Nucleus accumbens (tissue), 56 donors: ENCODE measurements around the gene FILIP1L.

Experiments
- DNase-seq, 56 donors: peaks; one replicate each; lab custom pipeline; 2025; lab: John Stamatoyannopoulos, UW

Gene FILIP1L

DNA sequence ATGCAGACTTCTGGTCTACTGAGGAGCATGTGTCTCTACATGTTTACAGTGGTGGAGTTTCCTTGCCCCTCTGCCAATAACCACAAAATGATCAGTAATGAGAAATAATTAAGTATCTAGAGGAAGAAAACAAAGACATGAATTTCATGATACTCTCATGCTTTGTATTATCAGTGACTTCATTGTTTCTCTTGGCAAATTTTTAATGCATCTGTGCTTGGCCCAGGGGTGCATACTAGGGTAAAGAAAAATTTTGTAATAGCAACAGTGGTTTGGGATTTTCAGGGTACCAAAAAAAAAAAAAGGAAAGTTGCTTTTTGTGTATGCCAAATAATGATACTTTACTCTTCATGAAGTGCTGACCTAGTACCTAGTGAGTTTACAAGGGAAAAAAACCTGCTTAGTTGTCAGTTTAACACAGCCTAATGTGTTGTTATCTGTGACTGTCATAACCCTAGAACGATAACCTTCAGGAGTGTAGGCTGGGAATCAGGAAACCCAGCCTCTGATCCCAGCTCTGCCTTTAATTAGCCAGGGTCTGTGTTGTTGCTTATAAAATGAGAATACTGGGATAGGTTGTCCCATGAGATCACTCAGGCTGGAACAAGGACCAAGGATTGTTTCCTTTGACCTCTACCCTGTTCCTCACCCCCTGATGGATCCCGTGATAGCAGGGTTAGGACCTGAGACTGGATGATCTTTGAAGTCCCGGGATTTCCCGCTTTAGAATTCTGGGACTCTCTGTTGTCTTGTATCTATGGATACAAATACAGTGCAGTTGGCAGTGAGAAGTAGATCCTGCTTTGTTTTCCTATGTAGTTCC, 179.1 kb downstream of the FILIP1L start:
- DNase-seq, result no peak

GRCh38 chr3:99933971-99934750, 180.1 kb downstream of the FILIP1L start:
- no peak for DNase-seq

- no peak for DNase-seq
Observed at GRCh38 chr3:99931059-99931458, 183.2 kb downstream of the FILIP1L start.

DNA sequence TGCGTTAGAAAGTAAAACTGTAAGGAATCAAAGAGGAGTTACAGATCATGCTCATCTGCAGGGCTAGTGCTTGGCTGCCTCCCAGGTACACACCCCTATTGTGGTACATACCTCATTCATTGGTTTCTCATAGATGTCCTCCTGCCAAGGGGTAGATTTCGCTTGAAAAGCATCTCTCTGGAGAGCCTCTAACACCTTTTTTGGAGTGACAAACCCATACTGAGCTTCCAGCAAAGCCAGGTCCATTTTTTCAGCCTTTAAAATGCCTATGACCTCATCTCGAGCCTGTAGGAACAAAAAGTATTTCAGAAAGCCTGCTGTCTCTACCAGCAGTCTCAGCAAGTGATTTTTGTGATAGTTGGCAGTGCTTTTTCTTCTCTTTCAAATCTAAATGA, 184.6 kb downstream of the FILIP1L start:
- peak in 1 of 56 donors; percentile 5 for DNase-seq

- DNase-seq, result no peak
Observed at GRCh38 chr3:99928771-99929744, 185.2 kb downstream of the FILIP1L start.

DNA sequence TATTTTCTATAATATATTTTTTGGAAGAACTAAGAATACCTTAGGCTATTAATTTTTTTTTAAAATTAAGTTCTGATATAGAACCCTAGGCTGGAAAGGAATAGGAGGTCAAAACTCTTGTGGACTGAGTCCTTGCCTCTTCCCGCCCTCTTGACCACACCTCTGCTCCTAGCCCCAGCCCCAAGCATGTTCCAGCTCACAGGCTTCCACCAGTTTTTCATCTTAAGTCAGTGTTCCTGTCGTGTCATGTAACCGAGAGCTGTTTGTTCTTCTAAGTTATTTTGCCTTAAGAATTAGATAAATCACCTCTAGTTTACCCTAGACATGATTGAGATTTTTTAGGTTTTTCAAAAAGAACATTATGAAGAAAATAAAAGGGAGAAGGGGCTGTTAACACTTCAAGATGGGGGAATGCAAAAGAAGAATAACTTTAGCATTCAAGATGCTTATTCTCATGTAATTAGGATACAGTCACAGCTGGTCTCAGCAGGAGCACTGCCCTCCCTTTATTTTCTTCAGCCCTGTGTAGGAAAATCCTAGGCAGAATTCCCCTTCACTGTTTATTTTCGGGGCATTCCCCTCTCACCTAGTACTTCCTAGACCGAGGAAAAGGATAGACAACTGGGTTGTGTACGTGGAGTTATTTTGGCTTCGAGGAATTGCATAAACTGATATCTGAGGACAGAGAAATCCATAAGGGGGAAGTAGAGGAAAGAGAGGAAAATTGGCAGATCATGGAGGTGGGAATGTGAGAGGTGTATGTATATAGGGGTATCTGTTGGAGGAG, 186.4 kb downstream of the FILIP1L start:
- DNase-seq, result no peak

DNA sequence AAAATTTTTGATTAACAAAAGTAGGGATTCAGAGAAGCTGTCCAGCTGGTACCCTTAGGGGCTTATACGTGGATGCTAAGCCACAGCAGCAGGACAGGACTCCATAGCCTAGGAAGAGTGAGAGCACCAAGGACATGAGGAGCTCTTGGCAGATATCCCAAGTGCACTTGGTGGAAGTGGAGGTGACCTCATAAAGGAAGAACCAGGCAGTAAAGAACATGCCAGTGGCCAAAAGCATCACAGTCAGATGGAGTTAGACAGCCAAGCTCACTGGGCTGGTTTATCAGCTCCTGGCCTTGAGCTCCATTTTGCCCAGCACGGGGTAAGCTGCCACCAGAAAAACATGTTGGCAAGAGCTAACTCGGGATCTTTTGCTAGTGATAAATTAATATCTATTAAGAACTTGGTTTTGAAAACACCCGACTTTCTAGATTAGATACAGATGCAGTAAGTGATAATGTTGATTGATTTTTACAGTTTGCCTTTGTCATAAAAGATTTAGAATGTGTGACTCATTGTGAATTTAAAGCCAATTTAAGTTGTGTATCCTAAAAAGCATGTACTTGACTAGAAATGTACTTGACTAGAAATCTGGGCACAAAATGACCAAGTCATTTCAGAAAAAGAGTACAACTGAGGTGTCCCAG, 188.6 kb downstream of the FILIP1L start:
- DNase-seq, result peak in 1 of 56 donors; percentile 11

- DNase-seq, result no peak
Observed at GRCh38 chr3:99923873-99924272, 190.4 kb downstream of the FILIP1L start.

DNA sequence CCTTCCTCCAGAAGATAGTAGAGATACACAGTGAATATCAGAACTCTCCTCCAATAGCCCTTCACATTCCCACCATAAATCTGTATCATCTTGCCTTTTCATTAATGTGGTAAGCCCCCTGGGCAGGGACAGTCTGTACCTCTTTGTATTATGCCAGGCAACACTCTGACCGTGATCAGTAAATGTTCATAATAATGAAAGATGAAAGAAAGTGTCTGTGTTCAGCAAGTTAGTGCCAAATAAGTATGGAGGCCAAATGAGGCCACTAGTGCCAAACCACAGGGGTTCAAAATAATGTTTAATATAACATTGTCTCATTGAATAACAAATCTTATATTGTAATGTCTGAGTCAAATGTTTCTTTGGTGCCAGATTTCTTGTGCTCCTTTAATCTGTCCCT, 192.3 kb downstream of the FILIP1L start:
- DNase-seq, result no peak

GRCh38 chr3:99921377-99921695, 193.0 kb downstream of the FILIP1L start:
- no peak for DNase-seq

- peak in 19 of 56 donors; percentile 1 to 63 (median 15) for DNase-seq
Observed at GRCh38 chr3:99920481-99921376, 193.6 kb downstream of the FILIP1L start.

GRCh38 chr3:99919694-99920093, 194.6 kb downstream of the FILIP1L start:
- DNase-seq, result no peak

GRCh38 chr3:99918715-99919114, 195.6 kb downstream of the FILIP1L start:
- no peak for DNase-seq

DNA sequence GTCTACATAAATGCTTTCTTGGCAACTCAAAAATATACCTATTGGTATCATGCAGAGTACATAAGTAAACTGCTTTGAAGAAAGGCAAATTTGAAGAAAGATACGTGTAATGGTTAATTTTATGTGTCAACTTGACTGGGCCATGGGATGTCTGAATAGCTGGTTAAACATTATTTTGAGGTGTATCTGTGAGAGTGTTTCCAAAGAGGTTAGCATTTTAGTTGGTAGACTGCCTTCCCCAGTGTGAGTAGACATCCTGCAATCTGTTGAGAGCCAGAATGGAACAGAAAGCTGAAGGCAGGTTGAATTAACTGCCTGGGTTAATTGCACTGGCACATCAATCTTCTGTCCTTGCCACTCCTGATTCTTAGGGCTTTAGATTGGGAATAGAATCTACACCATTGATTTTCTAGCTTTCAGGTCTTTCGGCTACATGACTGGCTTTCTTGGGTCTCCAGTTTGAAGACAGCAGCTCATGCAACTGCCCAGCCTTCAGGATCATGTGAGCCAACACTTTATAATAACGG, 198.3 kb downstream of the FILIP1L start:
- no peak for DNase-seq

GRCh38 chr3:99911433-99911832, 202.9 kb downstream of the FILIP1L start:
- no peak for DNase-seq

DNA sequence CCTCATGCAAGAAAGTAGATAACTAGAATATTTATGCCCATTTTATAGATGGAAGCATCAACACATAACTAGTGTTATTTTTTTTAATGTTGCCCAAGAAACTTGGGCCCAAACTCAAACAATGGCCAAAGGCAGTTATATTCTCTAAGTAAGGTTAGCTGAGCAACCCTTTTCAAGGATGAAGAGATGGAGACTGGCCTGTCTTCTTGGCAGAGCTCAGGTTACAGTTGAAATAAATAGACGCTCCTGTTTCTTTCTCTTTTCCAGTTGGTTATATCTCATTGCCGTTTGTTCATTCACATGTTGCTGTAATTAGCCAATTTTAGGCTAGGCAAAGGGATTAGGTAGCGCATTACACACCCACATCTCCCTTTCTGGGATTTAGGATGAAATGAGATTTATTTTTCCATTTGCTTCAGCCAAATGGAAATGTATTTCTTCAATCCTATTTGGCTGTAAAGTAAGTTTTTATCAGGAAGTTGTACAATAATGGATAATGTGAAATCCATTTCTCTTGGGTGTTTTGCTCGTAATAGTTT, 203.5 kb downstream of the FILIP1L start:
- no peak for DNase-seq

DNA sequence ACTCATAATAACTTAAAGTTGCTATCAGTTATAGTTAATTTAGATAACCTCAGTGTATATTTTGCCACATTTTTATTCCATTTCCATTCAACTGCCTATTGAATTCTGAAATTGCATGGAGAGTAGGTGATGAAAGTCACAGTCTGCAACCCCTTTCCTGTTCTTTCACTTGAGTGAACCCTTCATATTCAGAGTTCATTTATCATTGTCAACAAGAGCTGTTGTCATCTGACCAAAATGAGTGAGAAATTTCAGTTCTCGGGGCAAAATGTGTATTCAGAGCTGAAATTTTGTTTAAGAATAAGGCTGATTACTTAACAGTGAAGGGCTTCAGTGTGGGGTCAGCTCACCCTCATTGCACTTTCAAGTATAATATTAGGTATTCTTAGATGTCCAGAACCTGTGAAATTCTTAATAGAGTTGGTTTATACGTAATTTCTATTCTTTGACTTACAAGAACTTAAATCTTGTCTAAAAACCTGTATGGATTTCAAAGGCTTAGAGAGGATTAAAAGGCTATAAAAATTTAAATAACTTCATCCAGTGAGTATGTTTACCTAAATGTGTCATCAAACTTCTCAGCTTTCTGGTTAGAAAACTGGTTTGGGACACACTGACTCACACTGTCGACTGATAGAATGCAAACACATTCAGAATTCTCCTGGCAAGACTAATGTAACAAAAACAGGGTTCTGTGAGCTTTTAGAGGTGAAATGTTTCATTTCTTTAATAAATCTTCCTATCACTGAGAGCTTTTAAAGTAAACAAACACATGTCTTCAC, 204.4 kb downstream of the FILIP1L start:
- DNase-seq, result no peak
